MM.1S (cell line): ENCODE data around the gene OSBPL5.
"Not testable (repeated sequence)": the region's sequence is repeated elsewhere in the genome, so short reads cannot be mapped to it uniquely, and the experiment has no call there.

ENCODE experiments used
- CTCF ChIP-seq: fragments of 300-600 bp; sonication (generic); IDR thresholded peaks from 2 replicates; pipeline ENCODE4 v1.5.1; 2016; ENCODE audit warnings: antibody characterized with exemption, low read length, mixed read lengths
- EZH2 ChIP-seq: fragments of 300-600 bp; sonication (generic); optimal IDR thresholded peaks from 2 replicates; pipeline ENCODE3; 2017; ENCODE audit warnings: low read depth, mild to moderate bottlenecking, antibody characterized with exemption, low read length, mixed read lengths
- EZH2phosphoT487 ChIP-seq: fragments of 300-600 bp; sonication (generic); IDR thresholded peaks from 2 replicates; pipeline ENCODE4 v1.6.1; 2018; ENCODE audit warnings: antibody characterized with exemption, low read length

GRCh38 chr11:3063432-3063831 is 101.7 kb downstream of the OSBPL5 start:
- not testable (repeated sequence) for TF ChIP-seq CTCF, EZH2phosphoT487, EZH2
